Hepatic stellate cell (primary cell): ENCODE data around the gene RAB34.

Source experiments
- DNase-seq: peaks from one replicate; pipeline ENCODE4 v3.0.0; 2011; ENCODE audit warnings: low spot score

The RAB34 gene

GRCh38 chr17:28675490-28675889, 42.2 kb downstream of the RAB34 start:
- DNase-seq: no peak

GRCh38 chr17:28669918-28670317, 47.8 kb downstream of the RAB34 start:
- DNase-seq: no peak

- DNase-seq: no peak
These were observed 49.8 kb downstream of the RAB34 start for GRCh38 chr17:28667870-28668269.

GRCh38 chr17:28665994-28666393, 51.7 kb downstream of the RAB34 start:
- no peak for DNase-seq
